OCI-LY7 (cell line): ENCODE data around the gene KPTN. TPM values are rescaled to one million over a fixed set of nuclear protein-coding genes. Genes with fewer than 3 reads are reported as not detected.

Experiments used
- BruUV-seq: library from RNA; stranded (reverse); fragments of 400-500 nt; replicated peaks from 2 replicates; lab custom pipeline; 2021; lab: Mats Ljungman, UMichigan
- CTCF ChIA-PET: fragments of 300-600 bp; sonication (Branson Sonifier 250); formaldehyde crosslinking; loops from one replicate; lab custom pipeline; 2022; ENCODE audit warnings: antibody characterized with exemption; ENCODE audit not compliant: unreplicated experiment; lab: Charles Lee
- POLR2A ChIA-PET: fragments of 300-600 bp; sonication (Branson Sonifier 250); formaldehyde crosslinking; loops from one replicate; lab custom pipeline; 2022; ENCODE audit warnings: antibody characterized with exemption; lab: Charles Lee
- DNase-seq: peaks from one replicate; pipeline ENCODE4 v3.0.0-alpha.2; 2015; ENCODE audit warnings: low spot score
- H2AFZ ChIP-seq: fragments of 200-600 bp; sonication (generic), shearing (Covaris generic); 2 replicates; pipeline ENCODE4 v1.6.1; 2014; ENCODE audit warnings: mild to moderate bottlenecking, antibody characterized with exemption, low read length, moderate library complexity
- H3K27ac ChIP-seq: fragments of 200-600 bp; sonication (generic); 2 replicates; pipeline ENCODE4 v1.5.1; 2014; ENCODE audit warnings: mixed run types, low read depth, mild to moderate bottlenecking, moderate library complexity, low read length, inconsistent platforms; ENCODE audit not compliant: poor library complexity, severe bottlenecking
- H3K36me3 ChIP-seq: fragments of 200-600 bp; sonication (generic); 2 replicates; pipeline ENCODE4 v1.6.1; 2014; ENCODE audit warnings: mild to moderate bottlenecking, antibody characterized with exemption, low read length, moderate library complexity, mixed read lengths; ENCODE audit not compliant: insufficient read depth
- H3K4me1 ChIP-seq: fragments of 200-600 bp; sonication (generic); 2 replicates; pipeline ENCODE4 v1.5.1; 2014; ENCODE audit warnings: mild to moderate bottlenecking, low read length; ENCODE audit not compliant: insufficient read depth, poor library complexity, severe bottlenecking
- H3K4me2 ChIP-seq: fragments of 200-600 bp; sonication (generic); 2 replicates; pipeline ENCODE4 v1.6.1; 2014; ENCODE audit warnings: mild to moderate bottlenecking, low read length
- H3K4me3 ChIP-seq: fragments of 200-600 bp; sonication (generic); 2 replicates; pipeline ENCODE4 v1.5.1; 2014; ENCODE audit warnings: mild to moderate bottlenecking, low read depth, low read length; ENCODE audit not compliant: poor library complexity, severe bottlenecking
- H3K79me2 ChIP-seq: fragments of 200-600 bp; sonication (generic); 2 replicates; pipeline ENCODE4 v1.6.1; 2016; ENCODE audit warnings: low read depth, mild to moderate bottlenecking, low read length, moderate library complexity, mixed read lengths; ENCODE audit not compliant: insufficient read depth
- H3K9me2 ChIP-seq: fragments of 200-600 bp; sonication (generic); 2 replicates; pipeline ENCODE4 v1.6.1; 2016; ENCODE audit warnings: mild to moderate bottlenecking, low read length, mixed read lengths; ENCODE audit not compliant: insufficient read depth
- H3K9me3 ChIP-seq: fragments of 200-600 bp; sonication (generic); 2 replicates; pipeline ENCODE4 v1.6.1; 2014; ENCODE audit warnings: mild to moderate bottlenecking, mixed run types, low read length, mixed read lengths
- H4K20me1 ChIP-seq: fragments of 200-600 bp; sonication (generic); 2 replicates; pipeline ENCODE4 v1.6.1; 2014; ENCODE audit warnings: mild to moderate bottlenecking, antibody characterized with exemption, low read length, moderate library complexity, mixed read lengths; ENCODE audit not compliant: insufficient read depth
- EZH2phosphoT487 ChIP-seq: fragments of 200-600 bp; sonication (generic); IDR thresholded peaks from 2 replicates; pipeline ENCODE4 v1.6.1; 2018; ENCODE audit warnings: low read depth, borderline replicate concordance, mild to moderate bottlenecking, mixed run types, antibody characterized with exemption, low read length, moderate library complexity, mixed read lengths
- intact Hi-C: fragments of 100-400 bp; cut with micrococcal nuclease; formaldehyde crosslinking; loops from one replicate; pipeline ENCODE4 v1.10.0; 2022; ENCODE audit not compliant: unreplicated experiment
- total RNA-seq, 2 experiments: library from RNA; depleted of rRNA in 1 of 2; stranded (reverse); fragments of >200 nt in 1 of 2; shearing (Covaris generic) in 1 of 2; gene quantifications; 2 replicates each; pipeline ENCODE4 v1.2.3, GENCODE V29; 2014 to 2022
- TF ChIP-seq, protein P1 (sequence below): fragments of 200-600 bp; sonication (generic); conservative IDR thresholded peaks from 2 replicates; pipeline ENCODE4 v1.5.1; 2014; ENCODE audit warnings: mild to moderate bottlenecking, antibody characterized with exemption, low read length, moderate library complexity, mixed read lengths

Gene KPTN
- total RNA-seq, 2 experiments from 2014 or later: 13.6 to 14.0 TPM

DNA sequence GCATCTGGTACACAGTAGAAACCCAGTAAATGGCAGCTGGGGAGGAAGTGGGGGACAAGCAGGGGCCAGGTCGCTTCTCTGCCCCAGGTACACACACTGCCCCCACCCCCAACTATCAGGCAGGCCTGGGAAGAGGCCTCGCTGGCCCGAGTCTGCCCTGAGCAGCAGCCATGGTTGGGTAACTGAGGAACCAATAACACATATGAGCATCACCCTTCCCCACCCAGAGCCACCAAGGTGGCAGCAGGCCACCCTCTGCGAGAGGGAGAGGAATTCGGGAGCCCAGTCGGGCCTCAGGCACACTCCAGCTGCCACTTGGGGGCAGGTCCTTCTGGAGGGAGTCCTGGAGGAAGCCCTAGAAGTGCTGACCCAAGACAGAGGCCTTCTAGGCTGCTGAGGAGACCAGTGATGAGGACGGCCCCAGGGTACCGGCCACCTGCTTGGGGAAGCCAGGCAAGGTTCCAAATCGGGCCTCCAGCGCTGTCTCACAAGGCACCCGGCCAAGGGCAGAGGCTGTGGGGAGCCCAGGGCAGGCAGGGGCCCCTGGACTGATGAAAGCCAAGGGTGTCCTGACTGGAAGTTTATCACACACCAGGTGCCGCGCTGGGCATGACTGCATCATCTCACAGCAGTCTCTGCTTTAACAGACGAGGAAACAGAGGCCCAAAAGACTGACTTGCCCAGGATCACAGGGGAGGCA is 14.0 kb upstream of the KPTN start:
- no peak overlapping the region for H3K4me3 ChIP-seq
- no TSS peak for BruUV-seq
- no peak for DNase-seq
- H4K20me1 ChIP-seq: no peaks in the 10 kb centered on the region; the same call in 1 of the 2 replicates
- H3K27ac ChIP-seq: no peak overlapping the region
- H3K4me1 ChIP-seq: no peaks in the 10 kb centered on the region
- no peak overlapping the region for H3K4me2 ChIP-seq
- peaks cover 43% of the 10 kb centered on the region; the same call in 1 of the 2 replicates for H3K36me3 ChIP-seq
- TF ChIP-seq, protein P1, sequence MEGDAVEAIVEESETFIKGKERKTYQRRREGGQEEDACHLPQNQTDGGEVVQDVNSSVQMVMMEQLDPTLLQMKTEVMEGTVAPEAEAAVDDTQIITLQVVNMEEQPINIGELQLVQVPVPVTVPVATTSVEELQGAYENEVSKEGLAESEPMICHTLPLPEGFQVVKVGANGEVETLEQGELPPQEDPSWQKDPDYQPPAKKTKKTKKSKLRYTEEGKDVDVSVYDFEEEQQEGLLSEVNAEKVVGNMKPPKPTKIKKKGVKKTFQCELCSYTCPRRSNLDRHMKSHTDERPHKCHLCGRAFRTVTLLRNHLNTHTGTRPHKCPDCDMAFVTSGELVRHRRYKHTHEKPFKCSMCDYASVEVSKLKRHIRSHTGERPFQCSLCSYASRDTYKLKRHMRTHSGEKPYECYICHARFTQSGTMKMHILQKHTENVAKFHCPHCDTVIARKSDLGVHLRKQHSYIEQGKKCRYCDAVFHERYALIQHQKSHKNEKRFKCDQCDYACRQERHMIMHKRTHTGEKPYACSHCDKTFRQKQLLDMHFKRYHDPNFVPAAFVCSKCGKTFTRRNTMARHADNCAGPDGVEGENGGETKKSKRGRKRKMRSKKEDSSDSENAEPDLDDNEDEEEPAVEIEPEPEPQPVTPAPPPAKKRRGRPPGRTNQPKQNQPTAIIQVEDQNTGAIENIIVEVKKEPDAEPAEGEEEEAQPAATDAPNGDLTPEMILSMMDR: no peak
- no peak for TF ChIP-seq EZH2phosphoT487
- intact Hi-C loops: no loop called here
- H2AFZ ChIP-seq: no peak overlapping the region
- CTCF ChIA-PET: no interaction called here
- H3K9me3 ChIP-seq: no peaks in the 10 kb centered on the region
- H3K9me2 ChIP-seq: no peaks in the 10 kb centered on the region
- POLR2A ChIA-PET: no interaction called here
- no peaks in the 10 kb centered on the region for H3K79me2 ChIP-seq

- no peak overlapping the region for H2AFZ ChIP-seq
- no peaks in the 10 kb centered on the region for H3K9me3 ChIP-seq
- H3K36me3 ChIP-seq: peaks cover 37% of the 10 kb centered on the region; the same call in 1 of the 2 replicates
- no peak overlapping the region for H3K27ac ChIP-seq
- H3K79me2 ChIP-seq: no peaks in the 10 kb centered on the region
- BruUV-seq: no TSS peak
- ChIA-PET CTCF (no interaction called here), POLR2A (no interaction called here)
- no peak overlapping the region for H3K4me2 ChIP-seq
- H3K4me1 ChIP-seq: no peaks in the 10 kb centered on the region
- TF ChIP-seq, protein P1: no peak
- TF ChIP-seq EZH2phosphoT487: no peak
- no peaks in the 10 kb centered on the region for H3K9me2 ChIP-seq
- intact Hi-C loops: no loop called here
- no peak for DNase-seq
- no peak overlapping the region for H3K4me3 ChIP-seq
- H4K20me1 ChIP-seq: no peaks in the 10 kb centered on the region; the same call in 1 of the 2 replicates
Measured at GRCh38 chr19:47497050-47497766, 13.2 kb upstream of the KPTN start.
